IPS-15b (cell line): ENCODE measurements around the gene SEMA3F.

Experiments used
- H3K27me3 ChIP-seq: one replicate; pipeline ENCODE4 v1.6.1; 2013; ENCODE audit warnings: low read length; ENCODE audit not compliant: control insufficient read depth, insufficient read depth
- H3K36me3 ChIP-seq: one replicate; pipeline ENCODE4 v1.6.1; 2013; ENCODE audit warnings: low read length; ENCODE audit not compliant: control insufficient read depth, insufficient read depth
- H3K4me1 ChIP-seq: one replicate; pipeline ENCODE4 v1.6.1; 2013; ENCODE audit warnings: mild to moderate bottlenecking, low read length; ENCODE audit not compliant: control insufficient read depth, insufficient read depth
- H3K4me3 ChIP-seq: one replicate; pipeline ENCODE4 v1.5.1; 2013; ENCODE audit warnings: low read depth, low read length
- H3K9ac ChIP-seq: one replicate; pipeline ENCODE4 v1.6.1; 2013; ENCODE audit warnings: low read depth, mild to moderate bottlenecking, low read length
- H3K9me3 ChIP-seq: one replicate; pipeline ENCODE4 v1.6.1; 2013; ENCODE audit warnings: mild to moderate bottlenecking, low read length; ENCODE audit not compliant: control insufficient read depth, insufficient read depth

SEMA3F gene

DNA sequence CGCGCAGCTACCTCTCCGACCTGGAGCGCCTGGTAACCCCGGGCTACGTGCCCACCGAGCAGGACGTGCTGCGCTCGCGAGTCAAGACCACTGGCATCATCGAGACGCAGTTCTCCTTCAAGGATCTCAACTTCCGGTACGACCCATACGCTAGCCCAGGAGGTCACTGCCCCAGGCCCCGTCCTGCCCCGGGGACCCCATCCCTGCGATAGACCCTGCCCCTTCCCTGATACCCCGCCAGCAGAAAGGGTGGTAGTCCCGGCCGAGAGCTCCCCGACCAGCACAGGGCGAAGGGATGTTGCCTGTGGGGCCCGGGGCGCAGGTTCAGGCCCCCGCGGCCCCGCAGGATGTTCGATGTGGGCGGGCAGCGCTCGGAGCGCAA, 38.6 kb downstream of the SEMA3F start:
- no peak overlapping the region for H3K9ac ChIP-seq
- no peaks in the 10 kb centered on the region for H3K4me1 ChIP-seq
- no peaks in the 10 kb centered on the region for H3K9me3 ChIP-seq
- no peak overlapping the region for H3K4me3 ChIP-seq
- H3K36me3 ChIP-seq, result no peaks in the 10 kb centered on the region
- peaks cover 6% of the 10 kb centered on the region for H3K27me3 ChIP-seq

DNA sequence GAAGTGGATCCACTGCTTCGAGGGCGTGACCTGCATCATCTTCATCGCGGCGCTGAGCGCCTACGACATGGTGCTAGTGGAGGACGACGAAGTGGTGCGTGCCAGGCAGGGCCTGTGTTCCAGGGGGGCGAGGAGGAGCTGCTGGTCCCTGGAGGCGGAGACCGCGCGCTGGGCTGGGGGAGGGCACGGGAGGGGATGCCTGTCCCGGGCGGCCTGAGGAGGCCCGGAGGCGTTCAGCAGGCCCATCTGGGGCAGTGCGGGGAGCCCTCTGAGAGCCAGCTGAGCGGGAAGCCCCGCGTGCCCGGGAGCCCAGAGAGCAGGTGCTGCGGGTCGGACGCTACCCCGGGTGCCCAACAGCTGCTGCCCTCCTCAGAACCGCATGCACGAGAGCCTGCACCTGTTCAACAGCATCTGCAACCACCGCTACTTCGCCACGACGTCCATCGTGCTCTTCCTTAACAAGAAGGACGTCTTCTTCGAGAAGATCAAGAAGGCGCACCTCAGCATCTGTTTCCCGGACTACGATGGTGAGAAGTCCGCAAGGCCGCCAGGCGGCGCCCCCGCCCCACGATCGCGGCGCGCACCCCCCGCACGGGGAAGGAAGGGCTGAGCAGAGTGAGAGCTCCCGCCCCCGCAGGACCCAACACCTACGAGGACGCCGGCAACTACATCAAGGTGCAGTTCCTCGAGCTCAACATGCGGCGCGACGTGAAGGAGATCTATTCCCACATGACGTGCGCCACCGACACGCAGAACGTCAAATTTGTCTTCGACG, 39.2 kb downstream of the SEMA3F start:
- H3K4me3 ChIP-seq, result peak overlapping the region; percentile 45

GRCh38 chr3:50194903-50195500, 39.9 kb downstream of the SEMA3F start:
- H3K9me3 ChIP-seq, result no peaks in the 10 kb centered on the region
- no peak overlapping the region for H3K9ac ChIP-seq
- no peaks in the 10 kb centered on the region for H3K4me1 ChIP-seq
- H3K4me3 ChIP-seq, result peak overlapping the region; percentile 45
- peaks cover 6% of the 10 kb centered on the region for H3K27me3 ChIP-seq
- no peaks in the 10 kb centered on the region for H3K36me3 ChIP-seq

More for the DNA sequence above, 39.2 kb downstream of the SEMA3F start:
- H3K36me3 ChIP-seq, result no peaks in the 10 kb centered on the region
- peaks cover 6% of the 10 kb centered on the region for H3K27me3 ChIP-seq
- H3K9me3 ChIP-seq, result no peaks in the 10 kb centered on the region
- H3K9ac ChIP-seq, result no peak overlapping the region
- H3K4me1 ChIP-seq, result no peaks in the 10 kb centered on the region

DNA sequence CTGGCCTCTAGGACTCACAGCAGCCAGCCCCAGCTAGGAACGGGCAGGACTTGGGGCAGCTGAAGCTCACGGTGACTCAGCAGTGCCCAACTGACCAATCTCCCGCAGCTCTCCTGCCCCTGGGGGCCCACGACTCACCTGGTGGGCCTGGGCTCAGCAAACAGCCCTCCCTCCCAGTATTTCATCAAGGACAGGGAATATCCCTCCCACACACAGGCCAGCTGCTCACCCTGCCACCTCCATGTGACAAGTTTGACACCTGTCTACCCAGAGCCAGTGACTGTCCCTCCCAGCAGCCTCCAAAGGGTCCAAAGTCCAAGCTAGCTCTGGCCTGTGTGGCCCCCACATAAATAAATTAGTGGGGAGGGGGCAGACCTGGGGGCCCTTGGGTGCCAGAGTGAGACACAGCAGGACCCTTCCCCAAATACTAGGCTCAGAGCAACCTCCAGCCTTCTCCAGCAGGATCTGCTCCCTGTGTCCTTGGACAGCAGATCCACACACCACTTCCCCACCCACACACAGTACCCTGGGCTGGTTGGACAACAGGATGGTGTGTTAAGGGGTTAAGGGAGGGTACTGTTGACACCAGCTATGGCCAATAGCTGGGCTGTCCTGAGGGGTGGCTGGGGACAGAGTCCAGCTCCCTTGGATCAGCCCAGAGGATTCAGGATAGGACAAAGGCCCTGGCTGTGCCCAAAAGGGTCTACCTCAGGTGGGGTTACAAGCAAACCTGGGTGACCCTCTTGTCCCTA, 40.6 kb downstream of the SEMA3F start:
- no peaks in the 10 kb centered on the region for H3K4me1 ChIP-seq
- no peak overlapping the region for H3K9ac ChIP-seq
- H3K36me3 ChIP-seq, result no peaks in the 10 kb centered on the region
- no peaks in the 10 kb centered on the region for H3K9me3 ChIP-seq
- peaks cover 6% of the 10 kb centered on the region for H3K27me3 ChIP-seq
- no peak overlapping the region for H3K4me3 ChIP-seq

GRCh38 chr3:50196253-50196801, 41.2 kb downstream of the SEMA3F start:
- Histone ChIP-seq H3K4me3 (no peak overlapping the region), H3K27me3 (peaks cover 6% of the 10 kb centered on the region), H3K4me1 (no peaks in the 10 kb centered on the region), H3K36me3 (no peaks in the 10 kb centered on the region), H3K9ac (no peak overlapping the region), H3K9me3 (no peaks in the 10 kb centered on the region)

DNA sequence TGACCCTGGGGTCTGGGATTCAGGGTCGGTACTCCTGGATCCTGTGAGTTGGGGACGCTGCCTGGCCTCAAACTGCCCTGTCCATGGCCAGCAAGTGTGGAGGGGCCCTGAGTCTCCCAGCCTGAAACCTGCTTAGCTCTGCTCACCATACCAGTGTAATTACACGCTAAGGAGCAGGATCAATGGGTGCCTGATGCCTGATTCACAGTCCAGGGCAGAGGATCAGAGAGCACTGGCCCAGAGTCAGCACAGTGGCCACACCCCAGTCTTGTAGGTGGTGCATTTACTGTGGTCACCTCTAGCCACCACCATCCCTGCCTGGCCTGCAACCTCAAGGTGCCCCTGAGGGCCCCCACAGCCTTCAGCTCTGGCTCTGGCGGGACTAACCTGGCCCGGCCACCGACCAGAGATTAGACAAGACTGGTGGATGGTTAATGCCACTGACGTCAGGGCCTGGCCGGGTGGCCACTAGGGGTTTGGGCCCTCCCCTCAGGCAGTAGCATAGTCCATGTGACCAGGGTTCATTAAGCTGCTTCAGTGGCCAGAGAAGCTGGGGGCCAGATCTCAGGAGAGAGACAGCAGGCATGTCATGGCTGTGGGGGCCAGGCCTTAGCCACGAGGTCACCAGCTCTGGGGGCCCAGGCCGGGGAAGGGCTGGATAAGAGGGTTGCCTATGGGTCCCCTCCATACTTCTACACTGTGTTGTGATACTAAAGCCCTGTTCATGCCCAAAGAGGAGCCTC, 46.6 kb downstream of the SEMA3F start:
- no peaks in the 10 kb centered on the region for H3K4me1 ChIP-seq
- no peak overlapping the region for H3K4me3 ChIP-seq
- H3K9me3 ChIP-seq, result no peaks in the 10 kb centered on the region
- no peak overlapping the region for H3K9ac ChIP-seq
- no peaks in the 10 kb centered on the region for H3K36me3 ChIP-seq
- peaks cover 20% of the 10 kb centered on the region for H3K27me3 ChIP-seq

GRCh38 chr3:50202353-50203112, 47.4 kb downstream of the SEMA3F start:
- Histone ChIP-seq H3K27me3 (peaks cover 22% of the 10 kb centered on the region), H3K36me3 (no peaks in the 10 kb centered on the region), H3K4me3 (no peak overlapping the region)

DNA sequence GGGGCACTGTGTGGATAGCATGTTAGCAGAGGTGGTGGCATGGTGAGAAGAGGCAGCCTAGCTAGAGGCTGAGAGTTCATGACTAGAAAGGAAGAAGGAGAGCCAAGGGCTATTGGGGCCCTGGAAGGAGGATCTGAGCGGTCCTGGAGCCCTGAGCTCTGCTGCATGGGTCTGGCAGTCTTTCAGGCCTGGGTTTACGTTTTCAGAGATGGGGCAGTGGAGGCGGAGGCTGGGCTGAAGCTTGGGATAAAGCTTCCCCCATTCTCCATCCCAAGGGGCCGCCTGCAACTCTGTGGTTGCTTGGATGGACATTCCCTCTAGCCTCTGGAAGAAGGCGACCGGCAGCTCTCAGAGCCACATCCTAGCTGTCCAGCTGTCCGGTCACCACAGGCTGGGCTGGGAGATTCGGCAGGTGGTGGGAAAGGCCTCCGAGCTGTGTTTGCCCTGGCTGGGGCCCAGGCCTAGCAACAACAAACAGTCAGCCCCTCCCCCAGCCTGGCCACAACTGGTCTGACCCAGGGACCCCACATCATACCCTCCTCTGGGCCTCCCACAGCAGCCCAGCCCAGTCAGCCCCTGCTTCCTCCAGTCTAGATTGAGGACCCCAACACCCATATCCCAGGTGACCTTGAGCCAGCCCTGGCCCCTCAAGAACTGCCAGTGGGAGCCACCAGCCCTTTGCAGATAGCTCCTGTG, 48.1 kb downstream of the SEMA3F start:
- Histone ChIP-seq H3K4me1 (no peaks in the 10 kb centered on the region), H3K27me3 (peaks cover 22% of the 10 kb centered on the region), H3K4me3 (no peak overlapping the region), H3K9ac (no peak overlapping the region), H3K9me3 (no peaks in the 10 kb centered on the region), H3K36me3 (no peaks in the 10 kb centered on the region)

More at GRCh38 chr3:50202353-50203112, 47.4 kb downstream of the SEMA3F start:
- Histone ChIP-seq H3K9me3 (no peaks in the 10 kb centered on the region), H3K9ac (no peak overlapping the region), H3K4me1 (no peaks in the 10 kb centered on the region)

DNA sequence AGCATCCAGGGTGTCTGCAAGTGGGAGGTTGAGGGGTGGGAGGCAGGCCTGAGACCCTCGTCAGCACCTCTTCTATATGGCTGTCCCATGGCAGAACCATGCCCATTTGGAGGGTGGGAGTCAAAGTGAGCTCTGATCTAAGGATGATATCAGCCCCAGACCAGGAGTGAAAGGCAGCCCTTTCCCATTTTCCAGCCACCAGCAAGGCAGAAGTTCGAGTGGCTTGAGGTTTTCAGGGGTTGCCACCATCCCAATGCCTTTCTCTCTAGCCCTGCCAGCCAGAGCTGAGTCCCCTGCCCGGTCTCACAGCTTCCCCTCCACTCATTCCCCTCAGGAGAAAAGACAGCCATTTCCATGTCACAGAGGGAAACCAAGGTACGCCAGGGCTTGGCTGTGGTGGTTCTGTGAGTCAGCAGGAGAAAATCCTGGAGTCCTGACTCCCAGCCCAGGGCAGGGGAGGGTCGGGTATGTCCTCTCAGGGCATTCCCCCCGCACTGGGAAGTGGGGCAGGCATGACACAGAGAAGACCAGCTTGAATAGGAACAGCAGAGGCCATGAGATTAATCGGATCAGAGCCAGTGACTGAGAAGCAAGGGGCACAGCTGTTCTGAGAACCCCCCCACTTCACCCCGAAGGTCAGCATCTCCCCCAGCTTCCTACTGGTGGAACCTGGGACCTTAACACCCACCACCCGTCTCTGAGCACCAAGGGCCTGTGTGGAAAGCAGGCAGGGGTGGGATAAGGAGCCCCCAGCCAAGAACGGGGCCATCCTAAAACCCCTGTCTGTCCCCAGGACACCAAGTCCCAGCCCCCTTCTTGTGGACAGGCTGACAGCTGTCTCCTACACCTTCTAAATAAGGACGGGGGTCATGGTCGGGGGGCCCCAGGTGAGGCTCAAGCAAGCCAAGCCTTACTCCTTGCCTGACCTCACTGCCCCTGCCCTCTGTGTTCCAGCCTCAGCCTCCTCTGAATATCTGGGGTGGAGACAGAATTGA, 49.0 kb downstream of the SEMA3F start:
- H3K4me1 ChIP-seq, result no peaks in the 10 kb centered on the region
- no peaks in the 10 kb centered on the region for H3K36me3 ChIP-seq
- no peak overlapping the region for H3K4me3 ChIP-seq
- H3K27me3 ChIP-seq, result peaks cover 22% of the 10 kb centered on the region
- no peak overlapping the region for H3K9ac ChIP-seq
- no peaks in the 10 kb centered on the region for H3K9me3 ChIP-seq
